A549 (cell line): ENCODE data around the gene TENT4A. TPM values are rescaled to one million over a fixed set of nuclear protein-coding genes. Genes with fewer than 3 reads are reported as not detected.
A peak's percentile ranks its signal among the peaks of the same experiment; 100 is the strongest.

ENCODE experiments used
- ATAC-seq, 2 experiments: fragments of 200-7000 bp in 1 of 2; fragments of >200 bp in 1 of 2; cut with Nextera tagmentation in 1 of 2; cut with Tn5 transposase in 1 of 2; 3 replicates each; pipeline versions ENCODE4 v1.8.0 to v1.9.1; 2018 to 2020; ENCODE audit warnings: mild to moderate bottlenecking in 1 of 2, moderate library complexity in 1 of 2
- CTCF ChIA-PET: fragments of 300-600 bp; sonication (Branson Sonifier 250); formaldehyde crosslinking; extraction: SDS; loops from one replicate; lab custom pipeline; 2021; ENCODE audit warnings: antibody characterized with exemption, inconsistent platforms; lab: Yijun Ruan, JAX
- POLR2A ChIA-PET: fragments of 350-600 bp; formaldehyde crosslinking; extraction: SDS; loops from one replicate; lab custom pipeline; 2021; ENCODE audit warnings: antibody characterized with exemption, inconsistent platforms; lab: Yijun Ruan, JAX
- DNase-seq, 2 experiments: peaks; one replicate each; pipeline versions ENCODE4 v3.0.0 to v3.0.0-alpha.2; 2011 to 2016; ENCODE audit warnings: low read depth in 1 of 2, low spot score in 1 of 2
- FAIRE-seq: peaks from 2 replicates; lab custom pipeline; 2011; peaks lifted over from hg19 to GRCh38; lab: Jason Lieb, UNC
- H3K27ac ChIP-seq, 2 experiments: fragments of >200 bp; sonication (Bioruptor Twin); formaldehyde crosslinking; 3 replicates each; pipeline ENCODE4 v1.5.1; 2016 to 2017
- H3K4me1 ChIP-seq: fragments of >200 bp; sonication (Bioruptor Twin); formaldehyde crosslinking; 3 replicates; pipeline ENCODE4 v1.6.1; 2016
- H3K4me2 ChIP-seq: fragments of >200 bp; sonication (Bioruptor Twin); formaldehyde crosslinking; 3 replicates; pipeline ENCODE4 v1.6.1; 2016
- H3K4me3 ChIP-seq: fragments of >200 bp; sonication (Bioruptor Twin); formaldehyde crosslinking; 3 replicates; pipeline ENCODE4 v1.5.1; 2016
- H3K9me3 ChIP-seq: fragments of >200 bp; sonication (Bioruptor Twin); formaldehyde crosslinking; 3 replicates; pipeline ENCODE4 v1.6.1; 2016
- CBX2 ChIP-seq: fragments of 200-600 bp; sonication (generic); IDR thresholded peaks from 2 replicates; pipeline ENCODE4 v1.6.1; 2016; ENCODE audit warnings: low read depth, mild to moderate bottlenecking, borderline replicate concordance
- CBX8 ChIP-seq: fragments of 200-600 bp; sonication (generic); IDR thresholded peaks from 2 replicates; pipeline ENCODE4 v1.6.1; 2016
- CEBPB ChIP-seq, 2 experiments: fragments of >200 bp in 1 of 2; sonication (Bioruptor Twin) in 1 of 2; formaldehyde crosslinking in 1 of 2; IDR thresholded peaks; 2 replicates each; pipeline ENCODE4 v1.6.1; 2012 to 2016
- CTCF ChIP-seq: fragments of >200 bp; sonication (Bioruptor Twin); formaldehyde crosslinking; IDR thresholded peaks from 3 replicates; pipeline ENCODE4 v1.5.1; 2016
- EHF ChIP-seq: fragments of 250-450 bp; sonication (Bioruptor Pico); IDR thresholded peaks from 2 replicates; pipeline ENCODE4 v1.5.0; 2020; ENCODE audit warnings: mild to moderate bottlenecking
- FOSB ChIP-seq: fragments of 250-450 bp; sonication (Bioruptor Pico); IDR thresholded peaks from 2 replicates; pipeline ENCODE4 v1.5.0; 2020; ENCODE audit warnings: mild to moderate bottlenecking, moderate library complexity
- FOXS1 ChIP-seq: fragments of 250-450 bp; sonication (Bioruptor Pico); IDR thresholded peaks from 2 replicates; pipeline ENCODE4 v1.5.0; 2020; ENCODE audit warnings: mild to moderate bottlenecking, moderate library complexity
- HDAC2 ChIP-seq: fragments of 200-600 bp; sonication (generic); IDR thresholded peaks from 2 replicates; pipeline ENCODE4 v1.6.1; 2016
- HOXA7 ChIP-seq: fragments of 250-450 bp; sonication (Bioruptor Pico); IDR thresholded peaks from 2 replicates; pipeline ENCODE4 v1.5.0; 2020; ENCODE audit warnings: mild to moderate bottlenecking, moderate library complexity
- KDM1A ChIP-seq: fragments of 200-600 bp; sonication (generic); IDR thresholded peaks from 2 replicates; pipeline ENCODE4 v1.6.1; 2016; ENCODE audit warnings: low read depth, mild to moderate bottlenecking
- MAFK ChIP-seq: fragments of 450-650 bp; IDR thresholded peaks from 2 replicates; pipeline ENCODE4 v1.6.1; 2014; ENCODE audit not compliant: partially characterized antibody
- POLR2A ChIP-seq: IDR thresholded peaks from 2 replicates; pipeline ENCODE4 v1.6.1; 2012; ENCODE audit warnings: mild to moderate bottlenecking, low read length
- POLR2AphosphoS2 ChIP-seq: conservative IDR thresholded peaks from 2 replicates; pipeline ENCODE4 v1.6.1; 2012; ENCODE audit warnings: low read length, improper control_type of control experiment, inconsistent platforms
- RARB ChIP-seq: fragments of 250-450 bp; sonication (Bioruptor Pico); IDR thresholded peaks from 2 replicates; pipeline ENCODE4 v1.8.0; 2021; ENCODE audit warnings: mild to moderate bottlenecking, moderate library complexity
- REST ChIP-seq: fragments of 200-600 bp; sonication (generic); IDR thresholded peaks from 2 replicates; pipeline ENCODE4 v1.6.1; 2016; ENCODE audit warnings: antibody characterized with exemption, mild to moderate bottlenecking, moderate library complexity
- RFX5 ChIP-seq: fragments of 450-650 bp; IDR thresholded peaks from 2 replicates; pipeline ENCODE4 v1.7.1; 2014; ENCODE audit warnings: antibody characterized with exemption, mild to moderate bottlenecking, moderate library complexity
- TFCP2L1 ChIP-seq: fragments of 250-450 bp; sonication (Bioruptor Pico); IDR thresholded peaks from 2 replicates; pipeline ENCODE4 v1.5.0; 2021; ENCODE audit warnings: mild to moderate bottlenecking
- USF2 ChIP-seq: fragments of 450-650 bp; IDR thresholded peaks from 2 replicates; pipeline ENCODE4 v1.6.1; 2014; ENCODE audit warnings: antibody characterized with exemption
- WGBS: methylation state at CpG from one replicate; pipeline ENCODE4 v1.1.6; 2017; ENCODE audit errors: missing lambda C conversion rate; 5-methylcytosine and 5-hydroxymethylcytosine counted together
- polyA plus RNA-seq, 4 experiments: library from polyadenylated mRNA; depleted of rRNA in 3 of 4; stranded (reverse); fragments of >200 nt; fragmentation: RNase III in 1 of 4; extraction: RNeasy Plus Mini Kit Qiagen cat#74134 plus additional on column Dnase treatment in 1 of 4; gene quantifications; 2 replicates in 3 of 4; 3 replicates in 1 of 4; pipeline ENCODE4 v1.2.3, GENCODE V29; 2011 to 2017

Gene TENT4A
- polyA plus RNA-seq, 2 of the 4 experiments (the other 2 are of a cell fraction) = 7.2 to 15.2 TPM

- DNase-seq (no peak), FAIRE-seq (no peak), ATAC-seq (no peak)
- peak overlapping the region; percentile 9; the same call in 1 of the 3 replicates for H3K4me2 ChIP-seq
- ChIA-PET CTCF (no interaction called here), POLR2A (no interaction called here)
- no peaks in the 10 kb centered on the region for H3K9me3 ChIP-seq
- TF ChIP-seq TFCP2L1 (CRISPR knock-in tag) (no peak), HOXA7 (CRISPR knock-in tag) (no peak), MAFK (no peak), HDAC2 (no peak), FOSB (no peak)
- 0 out of 6 replicates have a peak overlapping the region, but pooled peaks of 1 of the 2 experiments have one; percentile 19 for H3K27ac ChIP-seq
- no peak overlapping the region for H3K4me3 ChIP-seq
- WGBS = 95% methylated on average over 6 of the region's 6 CpGs
- H3K4me1 ChIP-seq = peaks cover 21% of the 10 kb centered on the region
These were observed 8.8 kb downstream of the TENT4A start for GRCh38 chr5:6722015-6722414.

GRCh38 chr5:6723122-6723815, 10.0 kb downstream of the TENT4A start:
- WGBS = 90% methylated on average over 14 of the region's 14 CpGs
- ATAC-seq (no peak), DNase-seq (no peak), FAIRE-seq (no peak)
- POLR2A ChIA-PET = no interaction called here
- Histone ChIP-seq H3K4me3 (no peak overlapping the region), H3K9me3 (no peaks in the 10 kb centered on the region), H3K4me2 (no peak overlapping the region), H3K27ac (no peak overlapping the region), H3K4me1 (peaks cover 18% of the 10 kb centered on the region)
- TF ChIP-seq USF2 = no peak
- no peak for TF ChIP-seq HDAC2
- no peak for TF ChIP-seq RFX5
- TF ChIP-seq KDM1A = no peak
- CTCF ChIA-PET = no interaction called here

- H3K4me3 ChIP-seq = no peak overlapping the region
- FAIRE-seq = no peak
- peaks cover 18% of the 10 kb centered on the region for H3K4me1 ChIP-seq
- no peak for DNase-seq
- no peaks in the 10 kb centered on the region for H3K9me3 ChIP-seq
- WGBS = 93% methylated on average over 12 of the region's 12 CpGs
- no peak overlapping the region for H3K4me2 ChIP-seq
- no peak for ATAC-seq
- H3K27ac ChIP-seq = no peak overlapping the region
- ChIA-PET POLR2A (no interaction called here), CTCF (no interaction called here)
- TF ChIP-seq RFX5 (no peak), CBX8 (no peak), MAFK (no peak), POLR2AphosphoS2 (no peak), CBX2 (no peak), CTCF (no peak), POLR2A (no peak), CEBPB (IDR thresholded peaks at IDR 0.05) (no peak), EHF (CRISPR knock-in tag) (no peak)
- TF ChIP-seq, all 56 proteins: peak for 0
These were observed 10.6 kb downstream of the TENT4A start for GRCh38 chr5:6723816-6724300.

GRCh38 chr5:6724321-6724929, 11.2 kb downstream of the TENT4A start:
- Histone ChIP-seq H3K4me1 (peaks cover 18% of the 10 kb centered on the region), H3K9me3 (no peaks in the 10 kb centered on the region), H3K27ac (no peak overlapping the region), H3K4me3 (no peak overlapping the region), H3K4me2 (no peak overlapping the region)
- FAIRE-seq = no peak
- ChIA-PET CTCF (no interaction called here), POLR2A (no interaction called here)
- ATAC-seq = no peak
- DNase-seq = no peak
- 82% methylated on average over 8 of the region's 8 CpGs for WGBS
- no peak for TF ChIP-seq RARB (CRISPR knock-in tag)
- no peak for TF ChIP-seq REST
- TF ChIP-seq FOXS1 (CRISPR knock-in tag) = no peak
